Peyer's patch (tissue), 4 donors: ENCODE results near the gene ADCY6. TPM values are rescaled to one million over a fixed set of nuclear protein-coding genes. Genes with fewer than 3 reads are reported as not detected.

ENCODE experiments used
- DNase-seq, 3 donors: peaks; one replicate each; pipeline ENCODE4 v3.0.0-alpha.2; 2017 to 2019
- H3K27ac ChIP-seq, 4 donors: fragments of 200-600 bp; sonication (generic); one replicate each; pipeline ENCODE4 v1.5.1; 2016 to 2019
- H3K27me3 ChIP-seq, 2 donors: fragments of 200-600 bp; sonication (generic); one replicate each; pipeline ENCODE4 v1.5.1; 2019
- H3K36me3 ChIP-seq, 3 donors: fragments of 200-600 bp; sonication (generic); one replicate each; pipeline ENCODE4 v1.5.1; 2016 to 2019
- H3K4me1 ChIP-seq, 4 donors: fragments of 200-600 bp; sonication (generic); one replicate each; pipeline ENCODE4 v1.5.1; 2016 to 2019
- H3K4me3 ChIP-seq, 4 donors: fragments of 200-600 bp; sonication (generic); 1 replicate in 3 of 4; 2 replicates in 1 of 4; pipeline ENCODE4 v1.5.1; 2016 to 2019; ENCODE audit warnings: mild to moderate bottlenecking in 1 of 4
- H3K9me3 ChIP-seq, 4 donors: fragments of 200-600 bp; sonication (generic); one replicate each; pipeline ENCODE4 v1.5.1; 2016 to 2019; ENCODE audit warnings: mild to moderate bottlenecking in 1 of 4
- CTCF ChIP-seq, 6 experiments: fragments of 450-650 bp in 4 of 6; fragments of 200-600 bp in 2 of 6; sonication (generic) in 1 of 6; IDR thresholded peaks; one replicate each; pipeline ENCODE4 v1.5.1; 2017 to 2019; ENCODE audit warnings: antibody characterized with exemption in 6 of 6, mild to moderate bottlenecking in 3 of 6, moderate library complexity in 1 of 6
- POLR2A ChIP-seq, 2 donors: fragments of 450-650 bp; IDR thresholded peaks; one replicate each; pipeline ENCODE4 v1.5.1; 2017; ENCODE audit warnings: antibody characterized with exemption in 2 of 2, mild to moderate bottlenecking in 2 of 2, moderate library complexity in 2 of 2
- total RNA-seq, 4 donors: library from RNA; depleted of rRNA; stranded (reverse); fragments of >200 nt; gene quantifications; one replicate each; pipeline ENCODE4 v1.1.0, GENCODE V29; 2016

The ADCY6 gene
- total RNA-seq, 4 donors from 2014 or later, result 71.3 to 175 (median 129) TPM

GRCh38 chr12:48780381-48781025, 8.4 kb downstream of the ADCY6 start:
- TF ChIP-seq CTCF (IDR thresholded peaks at IDR 0.05), result no peak
- TF ChIP-seq POLR2A (IDR thresholded peaks at IDR 0.05), result no peak
- Histone ChIP-seq H3K27me3 (no peaks in the 10 kb centered on the region), H3K27ac (peak overlapping the region in 2 of 4 donors; percentile 23 to 59), H3K36me3 (peaks cover 0 to 41% (median 0%) of the 10 kb centered on the region in 3 donors), H3K4me3 (no peak overlapping the region), H3K4me1 (peaks cover 0 to 41% (median 0%) of the 10 kb centered on the region in 4 donors), H3K9me3 (no peaks in the 10 kb centered on the region)
- DNase-seq, result no peak

- DNase-seq, result no peak
- Histone ChIP-seq H3K36me3 (peaks cover 0 to 47% (median 0%) of the 10 kb centered on the region in 3 donors), H3K4me1 (peaks cover 0 to 41% (median 0%) of the 10 kb centered on the region in 4 donors), H3K9me3 (no peaks in the 10 kb centered on the region), H3K27me3 (no peaks in the 10 kb centered on the region), H3K4me3 (no peak overlapping the region), H3K27ac (peak overlapping the region in 2 of 4 donors; percentile 23 to 59)
- TF ChIP-seq POLR2A (IDR thresholded peaks at IDR 0.05), result no peak
- no peak for TF ChIP-seq CTCF (IDR thresholded peaks at IDR 0.05)
Measured at GRCh38 chr12:48779869-48780268, 9.0 kb downstream of the ADCY6 start.

GRCh38 chr12:48777501-48778400, 11.1 kb downstream of the ADCY6 start:
- no peak for TF ChIP-seq CTCF (IDR thresholded peaks at IDR 0.05)
- TF ChIP-seq POLR2A (IDR thresholded peaks at IDR 0.05), result no peak
- Histone ChIP-seq H3K27ac (no peak overlapping the region), H3K4me3 (no peak overlapping the region), H3K36me3 (peaks cover 0 to 61% (median 0%) of the 10 kb centered on the region in 3 donors), H3K9me3 (no peaks in the 10 kb centered on the region), H3K27me3 (no peaks in the 10 kb centered on the region), H3K4me1 (peaks cover 0 to 35% (median 0%) of the 10 kb centered on the region in 4 donors)
- no peak for DNase-seq

- H3K9me3 ChIP-seq, result no peaks in the 10 kb centered on the region
- H3K27ac ChIP-seq, result no peak overlapping the region
- H3K36me3 ChIP-seq, result peaks cover 0 to 64% (median 0%) of the 10 kb centered on the region in 3 donors
- no peak overlapping the region for H3K4me3 ChIP-seq
- no peak for DNase-seq
- peaks cover 0 to 27% (median 0%) of the 10 kb centered on the region in 4 donors for H3K4me1 ChIP-seq
- TF ChIP-seq POLR2A (IDR thresholded peaks at IDR 0.05) (no peak), CTCF (IDR thresholded peaks at IDR 0.05) (no peak)
- H3K27me3 ChIP-seq, result no peaks in the 10 kb centered on the region
Measured at GRCh38 chr12:48776956-48777355, 11.9 kb downstream of the ADCY6 start.

GRCh38 chr12:48775991-48776649, 12.8 kb downstream of the ADCY6 start:
- H3K4me1 ChIP-seq, result peaks cover 0 to 19% (median 0%) of the 10 kb centered on the region in 4 donors
- no peak for TF ChIP-seq POLR2A (IDR thresholded peaks at IDR 0.05)
- no peak for TF ChIP-seq CTCF (IDR thresholded peaks at IDR 0.05)
- H3K9me3 ChIP-seq, result no peaks in the 10 kb centered on the region
- no peak overlapping the region for H3K27ac ChIP-seq
- no peaks in the 10 kb centered on the region for H3K27me3 ChIP-seq
- no peak overlapping the region for H3K4me3 ChIP-seq
- DNase-seq, result no peak
- peaks cover 0 to 72% (median 0%) of the 10 kb centered on the region in 3 donors for H3K36me3 ChIP-seq
